Thyroid gland (tissue), 4 donors: ENCODE results near the gene HDAC7.

ENCODE experiments used
- POLR2A ChIP-seq, 2 donors: fragments of 450-650 bp; IDR thresholded peaks; one replicate each; pipeline ENCODE4 v1.6.1; 2017; ENCODE audit warnings: antibody characterized with exemption in 2 of 2, mild to moderate bottlenecking in 2 of 2, moderate library complexity in 1 of 2
- TF ChIP-seq, protein P1 (sequence below), 6 experiments: fragments of 200-600 bp in 3 of 6; fragments of 450-650 bp in 3 of 6; sonication (generic) in 3 of 6; IDR thresholded peaks; one replicate each; pipeline ENCODE4 v1.5.1; 2016 to 2019; ENCODE audit warnings: antibody characterized with exemption in 6 of 6, mild to moderate bottlenecking in 2 of 6, inconsistent platforms in 1 of 6, moderate library complexity in 1 of 6

DNA sequence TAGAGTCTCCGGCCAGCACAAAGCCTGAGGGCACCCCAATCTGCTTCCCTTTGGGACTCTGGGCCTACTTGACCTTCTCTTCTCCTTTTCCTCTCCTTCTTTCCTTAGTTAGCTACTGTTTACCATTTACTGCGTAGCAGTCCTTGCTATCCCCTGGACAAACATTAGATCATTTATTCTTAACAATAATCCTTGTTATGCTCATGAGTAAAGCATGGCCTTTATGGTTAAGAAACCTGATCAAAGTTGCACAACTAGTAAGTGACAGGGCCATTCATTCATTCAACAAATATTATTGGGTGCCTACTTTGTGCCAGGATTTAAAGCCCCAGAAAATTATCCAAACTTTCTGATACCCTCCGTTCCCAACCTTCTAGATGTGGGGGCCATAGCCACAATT, 3.2 kb upstream of the HDAC7 start:
- TF ChIP-seq, protein P1, sequence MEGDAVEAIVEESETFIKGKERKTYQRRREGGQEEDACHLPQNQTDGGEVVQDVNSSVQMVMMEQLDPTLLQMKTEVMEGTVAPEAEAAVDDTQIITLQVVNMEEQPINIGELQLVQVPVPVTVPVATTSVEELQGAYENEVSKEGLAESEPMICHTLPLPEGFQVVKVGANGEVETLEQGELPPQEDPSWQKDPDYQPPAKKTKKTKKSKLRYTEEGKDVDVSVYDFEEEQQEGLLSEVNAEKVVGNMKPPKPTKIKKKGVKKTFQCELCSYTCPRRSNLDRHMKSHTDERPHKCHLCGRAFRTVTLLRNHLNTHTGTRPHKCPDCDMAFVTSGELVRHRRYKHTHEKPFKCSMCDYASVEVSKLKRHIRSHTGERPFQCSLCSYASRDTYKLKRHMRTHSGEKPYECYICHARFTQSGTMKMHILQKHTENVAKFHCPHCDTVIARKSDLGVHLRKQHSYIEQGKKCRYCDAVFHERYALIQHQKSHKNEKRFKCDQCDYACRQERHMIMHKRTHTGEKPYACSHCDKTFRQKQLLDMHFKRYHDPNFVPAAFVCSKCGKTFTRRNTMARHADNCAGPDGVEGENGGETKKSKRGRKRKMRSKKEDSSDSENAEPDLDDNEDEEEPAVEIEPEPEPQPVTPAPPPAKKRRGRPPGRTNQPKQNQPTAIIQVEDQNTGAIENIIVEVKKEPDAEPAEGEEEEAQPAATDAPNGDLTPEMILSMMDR (IDR thresholded peaks at IDR 0.05) = no peak
- TF ChIP-seq POLR2A (IDR thresholded peaks at IDR 0.05) = no peak
